ENCODE results near the gene CEMIP. TPM values are rescaled to one million over a fixed set of nuclear protein-coding genes. Genes with fewer than 3 reads are reported as not detected.

The CEMIP gene
- total RNA-seq, 4 donors from 2014 or later: 3.4 to 9.7 (median 4.9) TPM

DNA sequence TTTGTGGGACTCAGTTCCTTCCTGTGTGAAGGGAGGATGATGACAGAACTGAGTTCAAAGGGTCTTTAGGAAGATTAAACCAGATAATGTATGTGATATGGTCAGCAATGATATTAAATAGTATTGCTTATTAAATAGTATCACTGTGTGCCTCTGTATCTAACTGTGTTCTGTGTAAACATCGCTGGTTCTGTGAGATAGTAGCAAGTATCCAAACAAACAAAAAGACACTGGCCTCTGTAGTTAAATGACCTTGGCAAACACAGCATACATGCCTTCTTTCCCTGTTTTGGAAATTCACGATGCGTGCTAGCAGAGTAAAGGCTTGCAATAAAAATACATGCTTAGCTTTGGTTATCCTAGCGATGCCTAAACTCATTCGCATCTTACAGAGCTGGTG lies 134.4 kb downstream of the CEMIP start:
- no peak overlapping the region for H3K4me3 ChIP-seq (ENCODE audit: low read depth, poor library complexity, severe bottlenecking)
- 91% methylated on average over 5 of the region's 5 CpGs for WGBS, 2 donors
- intact Hi-C loops (cut with DNase I; ENCODE audit: low total_unique reads): no loop called here
- DNase-seq (ENCODE audit: low spot score in 2 of 2): no peak
- no peak for TF ChIP-seq POLR2A (IDR thresholded peaks at IDR 0.05)
- TF ChIP-seq, protein P1, sequence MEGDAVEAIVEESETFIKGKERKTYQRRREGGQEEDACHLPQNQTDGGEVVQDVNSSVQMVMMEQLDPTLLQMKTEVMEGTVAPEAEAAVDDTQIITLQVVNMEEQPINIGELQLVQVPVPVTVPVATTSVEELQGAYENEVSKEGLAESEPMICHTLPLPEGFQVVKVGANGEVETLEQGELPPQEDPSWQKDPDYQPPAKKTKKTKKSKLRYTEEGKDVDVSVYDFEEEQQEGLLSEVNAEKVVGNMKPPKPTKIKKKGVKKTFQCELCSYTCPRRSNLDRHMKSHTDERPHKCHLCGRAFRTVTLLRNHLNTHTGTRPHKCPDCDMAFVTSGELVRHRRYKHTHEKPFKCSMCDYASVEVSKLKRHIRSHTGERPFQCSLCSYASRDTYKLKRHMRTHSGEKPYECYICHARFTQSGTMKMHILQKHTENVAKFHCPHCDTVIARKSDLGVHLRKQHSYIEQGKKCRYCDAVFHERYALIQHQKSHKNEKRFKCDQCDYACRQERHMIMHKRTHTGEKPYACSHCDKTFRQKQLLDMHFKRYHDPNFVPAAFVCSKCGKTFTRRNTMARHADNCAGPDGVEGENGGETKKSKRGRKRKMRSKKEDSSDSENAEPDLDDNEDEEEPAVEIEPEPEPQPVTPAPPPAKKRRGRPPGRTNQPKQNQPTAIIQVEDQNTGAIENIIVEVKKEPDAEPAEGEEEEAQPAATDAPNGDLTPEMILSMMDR (IDR thresholded peaks at IDR 0.05): no peak

DNA sequence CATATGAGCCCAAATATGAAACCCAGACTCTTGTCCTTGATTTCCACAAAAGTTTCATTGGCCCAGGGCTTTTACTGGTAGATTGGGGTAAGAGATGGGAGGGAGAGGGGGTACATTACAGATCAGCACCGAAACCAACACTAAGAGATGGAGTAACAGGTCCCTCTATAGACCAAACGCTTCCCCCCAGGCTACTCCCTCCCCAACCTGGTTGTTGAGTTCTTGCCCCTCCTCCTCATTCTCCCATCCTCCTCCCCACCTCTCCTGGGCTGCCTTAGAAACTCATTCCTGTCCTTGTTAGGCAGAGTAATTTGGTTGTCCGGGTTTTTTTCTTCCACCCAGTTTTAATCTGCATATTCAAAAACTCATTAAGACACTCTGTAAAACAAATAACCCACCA lies 136.3 kb downstream of the CEMIP start:
- TF ChIP-seq POLR2A (IDR thresholded peaks at IDR 0.05): no peak
- TF ChIP-seq, protein P1 (IDR thresholded peaks at IDR 0.05): no peak
- DNase-seq (ENCODE audit: low spot score in 2 of 2): no peak
- H3K4me3 ChIP-seq (ENCODE audit: low read depth, poor library complexity, severe bottlenecking): no peak overlapping the region
- intact Hi-C loops (cut with DNase I; ENCODE audit: low total_unique reads): no loop called here
- 79 to 81% methylated on average over 3 of the region's 3 CpGs for WGBS, 2 donors

DNA sequence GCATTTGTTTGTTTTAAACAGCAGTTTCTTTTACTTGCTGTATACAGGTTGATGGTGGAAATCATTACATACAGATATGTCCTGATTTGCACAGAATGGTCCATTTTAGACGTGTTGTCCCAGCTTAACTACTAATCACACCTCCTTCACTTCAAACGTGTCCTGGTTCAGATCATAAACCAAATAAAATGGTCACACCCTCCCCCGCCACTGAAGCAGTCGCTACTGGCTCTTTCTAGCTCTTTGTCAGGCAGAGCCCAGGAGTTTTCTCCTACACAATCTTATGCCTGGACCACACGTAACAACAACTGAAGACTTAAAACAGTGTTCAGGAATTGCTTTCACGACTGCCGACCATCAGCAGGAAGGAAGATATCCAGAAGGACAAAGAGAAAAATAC lies 136.9 kb downstream of the CEMIP start:
- WGBS, 2 donors: 71 to 79% methylated on average over 7 of the region's 7 CpGs
- DNase-seq (ENCODE audit: low spot score in 2 of 2): no peak
- H3K4me3 ChIP-seq (ENCODE audit: low read depth, poor library complexity, severe bottlenecking): no peak overlapping the region
- intact Hi-C loops (cut with DNase I; ENCODE audit: low total_unique reads): no loop called here
- no peak for TF ChIP-seq POLR2A (IDR thresholded peaks at IDR 0.05)
- TF ChIP-seq, protein P1 (IDR thresholded peaks at IDR 0.05): no peak

DNA sequence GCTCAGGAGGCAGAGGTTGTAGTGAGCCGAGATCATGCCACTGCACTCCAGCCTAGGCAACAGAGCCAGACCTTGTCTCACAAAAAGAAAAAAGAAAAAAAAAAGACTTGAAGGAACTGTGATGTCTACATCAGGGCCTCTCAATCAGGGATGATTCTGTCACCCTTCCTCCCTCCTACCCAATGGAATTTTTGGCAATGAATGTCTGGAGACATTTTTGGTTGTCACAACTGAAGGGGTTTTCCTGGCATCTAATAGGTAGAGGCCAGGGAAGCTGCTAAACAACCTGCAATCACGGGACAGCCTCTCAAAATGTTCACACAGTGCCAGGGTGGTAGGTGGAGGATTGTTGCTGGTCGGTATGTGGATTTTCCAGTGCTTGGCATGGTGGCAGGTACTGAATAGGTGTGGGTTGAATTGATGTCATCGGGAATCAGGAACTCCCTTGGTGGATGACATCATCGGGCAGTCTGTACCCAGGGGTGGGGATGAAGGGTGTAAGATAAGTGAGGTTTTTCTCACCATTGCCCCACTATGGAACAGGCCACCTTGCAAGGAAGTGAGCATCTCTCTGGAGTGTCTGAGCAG lies 139.1 kb downstream of the CEMIP start:
- intact Hi-C loops (cut with DNase I; ENCODE audit: low total_unique reads): no loop called here
- TF ChIP-seq, protein P1 (IDR thresholded peaks at IDR 0.05): no peak
- no peak for TF ChIP-seq POLR2A (IDR thresholded peaks at IDR 0.05)
- DNase-seq (ENCODE audit: low spot score in 2 of 2): no peak
- no peak overlapping the region for H3K4me3 ChIP-seq (ENCODE audit: low read depth, poor library complexity, severe bottlenecking)
- WGBS, 2 donors: 79 to 94% methylated on average over 5 of the region's 5 CpGs

DNA sequence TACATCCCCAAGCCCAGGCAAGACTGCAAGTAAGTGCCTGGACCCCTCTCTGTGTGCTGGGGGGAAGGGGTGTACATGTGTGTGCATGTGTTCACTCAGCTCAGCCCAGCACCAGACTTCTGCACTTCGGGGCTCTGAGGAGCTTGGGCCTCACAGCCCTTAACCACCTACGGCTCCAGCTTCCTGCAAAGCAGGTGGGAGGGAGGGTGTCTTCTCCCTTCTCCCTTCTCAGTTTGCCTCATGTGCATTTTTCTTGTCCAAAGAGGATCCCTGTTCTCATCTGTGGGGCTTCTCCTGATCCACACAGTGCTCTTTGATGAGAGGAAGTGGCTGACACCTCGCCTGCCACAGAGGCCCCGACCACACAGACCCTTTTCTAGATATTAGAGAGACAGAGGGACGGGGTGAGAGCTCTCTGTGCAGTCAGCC lies 141.1 kb downstream of the CEMIP start:
- intact Hi-C loops (cut with DNase I; ENCODE audit: low total_unique reads): no loop called here
- H3K4me3 ChIP-seq (ENCODE audit: low read depth, poor library complexity, severe bottlenecking): no peak overlapping the region
- WGBS, 2 donors: 78 to 85% methylated on average over 5 of the region's 5 CpGs
- TF ChIP-seq, protein P1 (IDR thresholded peaks at IDR 0.05): no peak
- no peak for TF ChIP-seq POLR2A (IDR thresholded peaks at IDR 0.05)
- no peak for DNase-seq (ENCODE audit: low spot score in 2 of 2)

Measured in lower leg skin (tissue), 4 donors.